HT-29 (cell line): ENCODE data around the gene STAG2. TPM values are rescaled to one million over a fixed set of nuclear protein-coding genes. Genes with fewer than 3 reads are reported as not detected.
"Not testable (repeated sequence)": the region's sequence is repeated elsewhere in the genome, so short reads cannot be mapped to it uniquely, and the experiment has no call there.

ENCODE experiments used
- DNase-seq: peaks from one replicate; pipeline ENCODE4 v3.0.0-alpha.2; 2015; ENCODE audit warnings: low spot score
- total RNA-seq: library from RNA; depleted of rRNA; stranded (reverse); fragments of >200 nt; shearing (Covaris generic); gene quantifications from 2 replicates; pipeline ENCODE4 v1.2.3, GENCODE V29; 2014; rRNA removed

Gene STAG2
- 38.7 and 44.7 TPM in 2 replicates for total RNA-seq

DNA sequence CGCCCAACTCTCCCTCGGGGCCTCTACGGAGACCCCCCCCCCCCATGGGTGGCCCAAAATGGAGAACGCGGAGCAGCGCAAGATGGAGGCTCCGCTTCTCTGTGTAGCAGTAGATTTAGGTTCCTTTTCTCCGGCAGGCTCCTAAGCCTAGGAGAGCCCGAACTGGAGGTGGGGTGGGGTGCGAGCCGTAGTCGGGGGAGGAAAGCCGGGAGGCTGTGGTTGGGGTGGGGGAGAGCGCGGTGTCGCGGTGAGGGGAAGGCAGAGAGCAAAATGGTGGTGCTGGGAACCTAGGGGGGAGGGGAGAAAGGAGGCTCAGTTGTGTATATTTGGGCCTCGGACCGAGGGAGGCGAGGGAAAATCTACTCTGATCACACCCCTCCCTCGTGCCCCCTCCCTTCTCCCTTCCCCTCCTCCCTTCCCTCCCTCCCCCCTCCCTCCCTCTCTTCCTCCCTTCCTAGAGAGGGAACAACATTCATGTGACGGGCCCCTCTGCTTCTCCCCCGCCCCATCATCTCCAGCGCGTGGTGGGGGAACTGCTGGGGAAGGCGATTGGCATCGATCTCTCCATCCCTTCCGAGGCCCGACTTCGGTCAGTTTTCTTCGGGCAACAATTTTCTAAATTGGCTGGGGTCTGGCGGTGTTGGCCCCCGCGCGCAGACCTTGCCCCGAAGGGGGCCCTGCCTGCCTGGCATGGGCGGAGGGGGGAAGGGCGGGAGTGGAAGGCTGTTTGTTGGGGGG lies at the start of gene STAG2:
Gene STAG2 (plus strand): TSS at position 439 of the 738 bp plus-strand sequence. CDS start 60,922 bp downstream, outside the sequence.
- peak; percentile 73 for DNase-seq

- DNase-seq, result no peak
These were observed 44.4 kb upstream of the STAG2 start for GRCh38 chrX:123917069-123917468.

DNA sequence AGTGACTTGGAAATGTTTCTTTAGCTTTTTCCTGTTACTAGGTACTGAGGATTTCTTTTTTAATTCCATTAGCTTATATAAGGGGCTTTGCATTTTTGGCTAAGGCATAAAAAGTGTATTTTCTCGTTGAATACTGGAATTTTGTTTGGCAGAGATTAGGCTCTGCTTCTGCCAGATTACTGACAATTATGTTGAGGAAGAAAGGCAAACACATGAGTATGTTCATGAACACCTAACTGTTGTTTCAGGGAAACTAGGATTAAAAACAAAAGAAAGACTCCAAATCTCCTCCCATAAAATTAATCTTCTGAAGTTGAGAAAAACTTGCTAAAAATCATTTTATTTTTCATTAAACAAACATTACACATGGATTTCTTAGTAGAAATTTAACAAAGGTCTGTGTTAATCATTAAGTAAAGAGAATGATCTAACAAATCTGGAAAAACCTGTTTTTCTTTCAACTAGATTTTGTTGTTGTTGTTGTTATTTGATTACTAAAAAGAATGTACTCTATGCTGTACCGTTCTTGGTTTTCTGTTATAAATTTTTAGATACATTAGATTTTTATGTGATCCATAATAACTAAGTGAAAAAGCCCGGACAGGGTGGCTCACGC lies 43.3 kb upstream of the STAG2 start:
- peak; percentile 50 for DNase-seq

DNA sequence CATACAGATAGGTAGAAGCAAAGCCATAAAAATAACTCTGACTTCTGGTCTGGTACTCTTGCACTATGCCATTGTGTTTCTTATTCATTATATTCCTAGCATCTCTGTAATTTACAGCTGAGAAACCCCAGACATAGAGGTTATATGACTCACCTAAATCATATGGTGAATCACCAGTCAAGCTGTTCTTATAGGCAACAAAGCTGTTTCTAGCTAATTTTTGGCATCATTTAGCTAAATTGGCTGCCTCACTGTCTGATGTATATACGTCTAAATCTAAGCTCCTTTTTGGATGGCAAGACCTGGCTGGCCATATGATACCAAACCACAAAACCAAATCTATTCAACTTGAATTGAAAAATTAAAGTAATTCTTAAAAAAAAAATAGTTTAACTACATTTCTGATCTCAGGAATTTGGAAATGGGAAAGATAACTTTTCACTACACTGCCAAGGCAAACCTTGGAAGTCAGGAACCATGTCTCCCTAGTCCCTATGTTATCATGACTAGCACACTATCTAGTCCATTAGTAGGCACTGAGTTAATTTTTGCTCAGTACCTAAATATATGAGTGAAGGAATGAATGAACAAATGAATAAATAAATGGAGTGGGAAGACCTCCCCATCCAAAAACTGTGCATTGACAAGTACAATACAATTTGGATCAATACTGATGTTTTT lies 41.3 kb upstream of the STAG2 start:
- DNase-seq, result no peak

DNA sequence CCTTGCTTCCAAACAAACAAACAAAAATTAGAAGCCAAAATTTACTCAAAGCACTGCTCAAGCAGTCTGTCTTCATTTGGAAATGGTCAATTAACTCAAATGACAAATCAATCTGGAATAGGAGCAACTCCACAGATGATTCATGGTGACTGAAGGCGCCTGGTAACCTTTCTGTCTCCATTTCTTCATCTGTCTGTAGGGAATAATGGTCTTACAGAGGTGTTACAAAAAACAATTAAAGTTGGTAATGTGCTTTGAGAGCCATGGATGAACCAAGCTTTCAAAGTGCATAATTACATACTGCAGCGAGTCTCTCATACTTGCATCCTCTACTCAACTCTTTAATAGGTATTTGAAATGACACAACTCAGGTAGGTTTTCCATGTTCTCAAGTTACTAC lies 38.3 kb upstream of the STAG2 start:
- DNase-seq, result no peak

- DNase-seq, result no peak
These were observed 37.3 kb upstream of the STAG2 start for GRCh38 chrX:123924186-123924585.

- no peak for DNase-seq
These were observed 33.7 kb upstream of the STAG2 start for GRCh38 chrX:123927845-123928244.

GRCh38 chrX:123932055-123932454 lies 29.5 kb upstream of the STAG2 start:
- DNase-seq, result not testable (repeated sequence)

GRCh38 chrX:123943074-123943473 lies 18.4 kb upstream of the STAG2 start:
- DNase-seq, result no peak

GRCh38 chrX:123943488-123943887 lies 18.0 kb upstream of the STAG2 start:
- no peak for DNase-seq

DNA sequence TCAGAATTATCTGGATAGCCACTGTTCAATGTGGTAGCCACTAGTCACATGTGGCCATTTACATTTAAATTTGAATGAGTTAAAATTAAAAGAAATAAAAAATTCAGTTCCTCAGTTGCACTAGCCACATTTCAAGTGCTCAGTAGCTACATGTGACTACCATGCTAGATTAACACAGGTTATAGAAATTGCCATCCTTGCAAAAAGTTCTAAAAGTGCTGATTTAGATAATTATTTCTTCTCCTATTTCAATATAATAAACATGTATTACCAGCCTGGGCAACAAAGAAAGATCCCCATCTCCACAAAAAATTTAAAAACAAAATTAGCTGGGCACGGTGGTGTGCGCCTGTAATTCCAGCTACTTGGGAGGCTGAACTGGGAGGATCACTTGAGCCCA lies 11.7 kb upstream of the STAG2 start:
- no peak for DNase-seq

DNA sequence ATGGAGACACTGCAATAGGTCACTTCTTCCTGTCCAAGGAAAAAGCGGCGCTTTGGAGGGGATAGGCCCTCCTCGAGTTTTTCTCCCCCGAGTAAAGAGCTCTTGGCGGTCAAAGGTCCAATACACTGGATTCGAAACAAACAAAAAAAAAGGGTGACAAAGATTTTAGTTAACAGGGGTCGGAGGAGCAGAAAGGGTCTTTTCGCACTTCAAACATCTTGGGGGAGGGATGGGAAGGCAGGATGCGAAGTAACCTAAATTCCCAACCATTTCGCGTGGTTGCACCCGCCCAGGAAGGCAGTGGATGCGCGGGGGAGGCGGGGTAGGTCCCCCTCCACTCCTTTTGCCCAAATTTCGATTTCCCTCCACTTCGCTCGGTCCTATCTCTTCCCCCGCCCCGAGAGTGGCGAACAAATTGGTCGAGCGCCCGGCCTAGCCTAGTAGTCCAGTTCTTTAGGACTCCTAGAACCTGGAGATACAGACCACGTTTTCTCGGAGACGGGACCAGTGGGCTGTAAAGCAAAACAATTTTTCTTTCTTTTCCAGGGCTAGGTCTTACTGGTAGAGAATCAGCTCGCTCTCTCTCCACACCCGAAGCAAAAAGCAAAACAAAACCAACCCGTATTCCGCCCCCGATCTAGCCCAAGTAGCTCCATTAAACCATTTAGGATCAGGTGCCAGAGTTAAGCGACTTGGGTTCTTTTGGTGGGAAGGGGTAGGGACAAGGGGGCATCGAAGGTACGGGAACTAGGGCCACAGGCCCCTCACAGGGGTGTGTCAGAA lies 2.0 kb upstream of the STAG2 start:
- peak; percentile 65 for DNase-seq

DNA sequence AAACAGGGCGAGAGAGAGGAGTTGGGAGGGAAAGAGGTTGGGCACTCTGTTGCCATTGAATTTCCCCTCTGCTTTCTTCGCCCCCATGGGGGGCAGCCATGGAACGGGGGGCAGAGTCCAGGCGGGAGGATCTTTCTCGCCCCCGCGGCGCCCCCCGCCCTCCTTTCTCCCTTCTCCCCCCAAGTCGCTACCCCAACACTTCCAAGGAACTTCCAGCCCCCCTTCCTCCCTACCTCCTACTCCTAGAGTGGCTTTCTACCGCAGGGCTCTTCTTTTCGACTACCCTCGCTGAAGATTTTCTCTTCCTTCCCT lies 594 bp upstream of the STAG2 start:
- no peak for DNase-seq

- peak; percentile 48 for DNase-seq
These were observed 531 bp downstream of the STAG2 start for GRCh38 chrX:123962006-123962467.

- peak; percentile 86 for DNase-seq
These were observed 1.4 kb downstream of the STAG2 start for GRCh38 chrX:123962794-123963373.

DNA sequence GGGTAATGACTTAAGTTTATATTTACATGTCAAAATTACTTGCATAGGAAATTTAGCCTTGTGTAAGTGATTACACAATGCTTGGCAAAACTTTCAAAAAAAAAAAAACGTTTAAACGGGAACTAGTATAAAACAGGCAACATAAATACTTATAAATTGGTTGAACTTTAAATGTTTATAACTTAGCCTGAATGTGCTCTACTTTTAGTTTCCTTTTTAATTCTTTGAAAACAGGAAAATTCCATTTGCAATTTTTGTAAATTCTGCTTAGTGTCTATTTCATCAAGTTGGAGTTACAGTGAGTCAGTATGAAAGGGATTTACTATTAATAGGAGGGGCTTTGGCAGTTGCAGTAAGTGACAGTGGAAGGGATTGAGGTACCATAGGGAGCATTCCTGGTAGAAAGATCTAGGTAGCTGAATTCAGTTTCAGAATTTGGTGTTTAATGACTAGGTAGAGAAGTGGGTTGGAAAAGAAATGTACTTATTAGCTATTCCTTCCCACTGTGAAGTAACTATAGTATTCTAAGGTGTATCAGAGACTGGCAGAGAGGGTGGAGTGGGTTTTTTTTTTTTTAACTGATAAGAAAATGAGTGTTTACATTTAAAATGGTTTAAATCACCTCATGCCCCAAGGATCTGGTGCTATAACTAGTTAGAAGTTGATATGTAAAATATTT lies 2.8 kb downstream of the STAG2 start:
- DNase-seq, result no peak

- no peak for DNase-seq
These were observed 4.2 kb downstream of the STAG2 start for GRCh38 chrX:123965712-123966111.

DNA sequence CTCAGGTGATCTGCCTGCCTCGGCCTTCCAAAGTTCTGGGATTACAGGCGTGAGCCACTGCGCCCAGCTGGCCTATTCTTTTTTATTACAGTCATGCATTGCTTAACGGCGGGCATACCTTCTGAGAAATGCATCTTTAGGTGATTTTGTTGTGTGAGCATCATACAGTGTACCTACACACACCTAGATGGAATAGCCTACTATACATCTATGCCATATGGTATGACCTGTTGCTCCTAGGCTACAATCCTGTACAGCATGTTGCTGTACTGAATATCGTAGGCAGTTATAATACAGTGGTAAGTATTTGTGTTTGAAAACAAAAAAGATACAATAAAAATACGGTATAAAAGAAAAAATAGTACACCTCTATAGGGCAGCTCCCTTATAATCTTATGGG lies 6.0 kb downstream of the STAG2 start:
- no peak for DNase-seq

GRCh38 chrX:123968383-123969050 lies 7.0 kb downstream of the STAG2 start:
- no peak for DNase-seq

GRCh38 chrX:123971982-123972381 lies 10.5 kb downstream of the STAG2 start:
- no peak for DNase-seq
